ENCODE measurements around the gene AGAP3. TPM values are rescaled to one million over a fixed set of nuclear protein-coding genes. Genes with fewer than 3 reads are reported as not detected.

The AGAP3 gene
- polyA plus RNA-seq, 1 of the 3 experiments (the other 2 are of a cell fraction): 126 TPM

DNA sequence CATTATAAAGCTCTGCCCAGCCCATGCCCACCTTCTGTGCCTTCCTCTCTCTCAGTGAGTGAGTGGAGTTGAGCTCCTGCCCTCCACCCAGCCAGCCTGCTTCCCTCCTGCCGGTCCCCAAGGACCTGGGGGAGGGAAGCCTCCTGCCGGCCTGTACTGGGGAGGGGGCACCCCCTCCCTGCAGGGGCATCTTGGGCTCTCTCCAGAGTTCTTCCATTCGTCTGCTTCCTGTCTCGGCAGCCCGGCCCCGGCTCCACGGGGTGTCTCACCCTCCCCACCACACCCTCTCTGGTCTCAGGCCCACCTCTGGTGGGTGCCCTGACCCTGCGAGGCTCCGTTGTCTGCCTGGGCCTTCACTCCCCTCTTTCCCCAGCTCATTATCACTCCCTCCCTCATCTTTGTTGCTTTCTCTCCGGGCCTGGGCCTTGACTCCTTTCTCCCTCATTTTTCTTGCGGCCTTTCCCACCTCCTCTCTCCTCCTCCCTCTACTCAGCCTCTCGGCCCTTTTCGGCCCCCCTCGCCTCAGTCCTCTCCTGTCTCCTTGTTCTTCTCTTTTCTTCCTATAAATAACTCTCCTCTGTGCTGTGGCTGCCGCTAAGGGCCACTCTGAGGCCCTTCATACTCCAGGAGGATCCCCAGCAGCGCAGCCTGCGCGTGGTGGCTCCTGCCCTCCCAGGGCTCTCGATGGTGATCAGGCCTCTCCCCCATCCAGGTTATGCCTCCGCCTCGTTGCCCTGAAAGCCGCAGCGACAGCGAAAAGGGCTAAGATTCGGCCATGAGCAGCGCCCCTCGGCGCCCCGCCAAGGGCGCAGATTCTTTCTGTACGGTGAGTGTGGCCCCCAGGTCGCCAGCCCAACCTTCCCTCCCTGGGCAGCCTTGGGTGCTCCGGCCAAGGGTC, 24.8 kb upstream of the AGAP3 start (continued):
- TF ChIP-seq ELF1 (IDR thresholded peaks at IDR 0.05) (no peak), SMC3 (IDR thresholded peaks at IDR 0.05; ENCODE audit: low read depth, low read length) (no peak), RXRA (IDR thresholded peaks at IDR 0.05; ENCODE audit: borderline replicate concordance, low read depth) (no peak)

DNA sequence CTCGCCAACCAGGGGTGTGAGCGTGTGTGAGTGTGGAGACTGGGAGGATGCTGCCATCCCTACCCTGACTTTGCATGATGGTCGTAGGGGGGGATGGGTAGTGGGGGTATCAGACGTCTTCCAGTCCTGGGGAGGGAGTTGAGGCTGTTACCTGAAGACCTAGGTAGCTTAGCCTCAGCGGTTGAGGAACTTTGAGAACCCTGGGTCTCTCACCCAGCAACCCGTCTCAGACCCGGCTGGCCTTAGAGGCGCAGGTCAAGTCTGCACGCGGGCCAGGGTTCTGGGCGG, 24.2 kb upstream of the AGAP3 start:
- H3K9me3 ChIP-seq: no peaks in the 10 kb centered on the region
- H3K9ac ChIP-seq: no peak overlapping the region; the same call in 1 of the 2 replicates
- WGBS (ENCODE audit: low lambda C conversion rate): 94% methylated on average over 5 of the region's 11 CpGs
- H3K79me2 ChIP-seq (ENCODE audit: insufficient read depth): peaks cover 67% of the 10 kb centered on the region
- no peak overlapping the region for H3K27ac ChIP-seq (ENCODE audit: low read depth in 2 of 2, low read length in 1 of 2)
- no peak overlapping the region for H2AFZ ChIP-seq (ENCODE audit: low read depth)
- POLR2A ChIA-PET: interaction anchor here (0.8 kb wide), 1 partner anchor 73 kb away, joined by 4 read pairs; no protein-coding TSS in a partner anchor
- CTCF ChIA-PET: interaction anchor here (0.9 to 12.2 kb wide), 6 partner anchors 15 to 48 kb away, joined by 3 to 126 read pairs (median 15); partner anchors contain the start of genes AGAP3, FASTK and TMUB1
- DNase-seq: no peak
- peaks cover 28 to 42% of the 10 kb centered on the region in 2 experiments for H3K36me3 ChIP-seq (replicated peaks in 1 of 2; ENCODE audit: control insufficient read depth in 1 of 2, insufficient read depth in 2 of 2, low read length in 1 of 2)
- H3K4me1 ChIP-seq (ENCODE audit: control insufficient read depth in 1 of 2, insufficient read depth in 2 of 2, low read depth in 1 of 2, low read length in 1 of 2): peaks cover 24 to 35% of the 10 kb centered on the region in 2 experiments
- peak overlapping the region; percentile 85 for H3K4me2 ChIP-seq
- no peak overlapping the region for H3K4me3 ChIP-seq (ENCODE audit: low read depth in 2 of 2, low read length in 1 of 2)
- peaks cover 40% of the 10 kb centered on the region for H4K20me1 ChIP-seq (ENCODE audit: insufficient read depth)
- no peaks in the 10 kb centered on the region for H3K9me2 ChIP-seq
- TF ChIP-seq TEAD4 (IDR thresholded peaks at IDR 0.05; ENCODE audit: borderline replicate concordance, insufficient read depth): no peak
- TF ChIP-seq POLR2AphosphoS5 (IDR thresholded peaks at IDR 0.05; ENCODE audit: low read depth, low read length): no peak
- no peak for TF ChIP-seq RAD21 (IDR thresholded peaks at IDR 0.05; ENCODE audit: low read length)
- TF ChIP-seq MEF2A (IDR thresholded peaks at IDR 0.05; ENCODE audit: borderline replicate concordance, low read depth): no peak
- no peak for TF ChIP-seq SIN3A (IDR thresholded peaks at IDR 0.05; ENCODE audit: borderline replicate concordance, low read depth, low read length)
- TF ChIP-seq EZH2phosphoT487 (IDR thresholded peaks at IDR 0.05; ENCODE audit: borderline replicate concordance, low read depth): no peak
- TF ChIP-seq RXRA (IDR thresholded peaks at IDR 0.05; ENCODE audit: borderline replicate concordance, low read depth): no peak
- TF ChIP-seq EP300 (IDR thresholded peaks at IDR 0.05; ENCODE audit: borderline replicate concordance in 1 of 2, low read depth in 1 of 2, low read length in 1 of 2): no peak
- no peak for TF ChIP-seq FOXJ3 (CRISPR knock-in tag; IDR thresholded peaks at IDR 0.05)
- no peak for TF ChIP-seq NFIC (IDR thresholded peaks at IDR 0.05; ENCODE audit: borderline replicate concordance)
- no peak for TF ChIP-seq JUND (IDR thresholded peaks at IDR 0.05)
- TF ChIP-seq NRF1 (IDR thresholded peaks at IDR 0.05; ENCODE audit: low read depth, low read length): no peak
- no peaks in the 10 kb centered on the region for H3K27me3 ChIP-seq (ENCODE audit: insufficient read depth)
- H3F3A ChIP-seq (replicated peaks; ENCODE audit: insufficient read depth): no peaks in the 10 kb centered on the region

Data from SK-N-SH (cell line).